GM18858 (cell line): ENCODE measurements around the gene NEUROG2.
A peak's percentile ranks its signal among the peaks of the same experiment; 100 is the strongest.
"Not testable (repeated sequence)": the region's sequence is repeated elsewhere in the genome, so short reads cannot be mapped to it uniquely, and the experiment has no call there.

Source experiments
- ATAC-seq: cut with Tn5 transposase; IDR thresholded peaks from one replicate; pipeline ENCODE4 v1.9.1; 2021; ENCODE audit not compliant: unreplicated experiment

NEUROG2 gene

DNA sequence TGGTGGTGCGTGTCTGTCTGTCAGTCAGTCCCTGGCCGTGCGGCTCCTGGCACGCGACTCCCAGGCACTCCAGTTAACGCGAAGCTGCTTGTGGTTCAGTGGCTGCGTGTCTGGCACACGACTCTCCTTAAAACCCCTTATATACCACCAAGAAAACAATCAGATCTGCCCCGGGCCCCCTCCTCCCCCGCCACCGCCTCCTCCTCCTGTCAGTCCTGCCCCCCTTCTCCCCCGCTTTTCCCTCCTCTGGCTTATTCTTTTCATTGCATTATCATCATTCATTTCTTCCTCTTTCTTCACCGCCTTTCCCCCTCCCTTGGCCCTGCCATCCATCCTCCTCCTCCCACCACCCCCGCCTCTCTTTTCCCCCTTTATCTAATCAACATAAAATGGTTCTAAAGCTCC is at the start of gene NEUROG2:
TSS of gene NEUROG2 (minus strand) at position 115 of the 405 bp plus-strand sequence. CDS start 705 bp downstream, outside the sequence.
- ATAC-seq, result no peak

DNA sequence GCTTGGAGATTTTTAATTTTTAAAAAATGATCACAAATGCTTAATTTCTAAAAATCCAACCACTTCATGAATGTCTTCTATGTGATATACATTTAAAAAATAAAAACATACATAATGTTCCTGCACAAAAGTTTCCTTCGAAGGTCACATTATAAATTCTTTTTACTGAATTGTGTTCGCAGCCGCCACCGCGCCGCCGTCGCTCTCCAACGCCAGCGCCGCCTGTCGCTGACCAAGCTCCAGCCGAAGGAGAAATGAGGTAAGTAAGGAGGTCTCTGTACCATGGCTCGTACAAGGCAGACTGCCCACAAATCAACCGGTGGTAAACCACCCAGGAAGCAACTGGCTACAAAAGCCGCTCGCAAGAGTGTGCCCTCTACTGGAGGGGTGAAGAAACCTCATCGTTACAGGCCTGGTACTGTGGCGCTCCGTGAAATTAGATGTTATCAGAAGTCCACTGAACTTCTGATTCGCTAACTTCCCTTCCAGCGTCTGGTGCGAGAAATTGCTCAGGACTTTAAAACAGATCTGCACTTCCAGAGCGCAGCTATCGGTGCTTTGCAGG is 48.8 kb upstream of the NEUROG2 start:
- ATAC-seq, result no peak

DNA sequence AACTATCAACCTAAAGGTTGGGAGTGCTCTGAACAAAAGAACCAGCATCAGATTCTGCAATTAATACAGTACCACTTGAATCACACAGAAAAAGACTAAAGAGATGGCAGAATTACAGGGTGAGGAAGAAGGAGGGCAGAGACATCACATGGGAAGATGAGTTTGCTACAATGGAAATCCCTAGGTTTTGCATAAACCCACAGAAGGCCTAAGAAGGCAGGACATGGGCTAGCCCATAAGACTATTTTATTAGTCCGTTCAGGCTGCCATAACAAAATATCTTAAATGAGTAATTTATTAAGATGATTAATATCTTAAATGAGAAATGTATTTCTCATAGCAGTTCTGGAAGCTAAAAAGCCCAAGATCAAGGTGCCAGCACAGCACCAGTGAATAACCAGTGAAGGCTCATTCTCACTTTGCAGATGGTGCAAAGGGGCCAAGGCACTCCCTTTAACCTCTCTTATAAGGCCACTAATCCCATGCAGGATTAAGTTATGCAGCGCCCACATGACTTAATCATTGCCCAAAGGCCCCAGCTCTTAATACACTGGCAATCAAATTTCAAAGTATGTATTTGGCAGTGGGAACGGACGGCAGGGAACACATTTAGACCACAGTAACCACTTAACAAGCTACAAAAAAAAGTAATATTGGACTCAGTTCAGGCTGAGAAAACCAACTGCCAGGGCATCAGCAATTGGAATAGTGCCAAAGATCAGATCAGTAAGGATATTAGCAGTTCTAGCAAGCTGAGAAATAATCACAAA is 47.6 kb upstream of the NEUROG2 start:
- no peak for ATAC-seq

DNA sequence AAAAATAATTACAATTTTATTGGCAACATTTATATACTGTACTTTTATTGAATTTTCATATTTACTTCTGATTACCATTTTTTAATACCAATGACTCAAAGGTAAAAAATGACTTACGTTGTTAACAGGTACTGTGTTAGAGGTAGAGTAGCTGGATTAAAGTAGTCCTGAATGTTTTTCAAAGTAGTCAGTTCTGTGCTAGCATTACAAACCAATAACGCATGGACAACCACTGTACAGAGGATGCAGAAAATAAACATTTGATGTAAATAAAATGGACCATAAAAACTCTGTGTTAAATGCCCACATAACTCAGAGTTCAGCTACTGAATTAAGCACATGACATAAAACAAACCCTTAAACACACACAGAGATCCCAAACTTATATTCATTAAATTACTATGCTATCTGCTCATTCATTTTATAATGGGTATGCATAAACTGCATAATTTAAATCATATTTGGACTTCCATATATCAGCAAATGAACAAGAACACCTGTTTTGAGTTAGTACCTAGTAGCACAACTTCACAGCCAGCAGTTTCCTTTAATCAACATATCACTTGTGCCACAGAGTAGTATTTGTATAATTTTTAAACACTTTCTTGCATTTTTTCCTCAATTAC is 46.4 kb upstream of the NEUROG2 start:
- ATAC-seq, result no peak

DNA sequence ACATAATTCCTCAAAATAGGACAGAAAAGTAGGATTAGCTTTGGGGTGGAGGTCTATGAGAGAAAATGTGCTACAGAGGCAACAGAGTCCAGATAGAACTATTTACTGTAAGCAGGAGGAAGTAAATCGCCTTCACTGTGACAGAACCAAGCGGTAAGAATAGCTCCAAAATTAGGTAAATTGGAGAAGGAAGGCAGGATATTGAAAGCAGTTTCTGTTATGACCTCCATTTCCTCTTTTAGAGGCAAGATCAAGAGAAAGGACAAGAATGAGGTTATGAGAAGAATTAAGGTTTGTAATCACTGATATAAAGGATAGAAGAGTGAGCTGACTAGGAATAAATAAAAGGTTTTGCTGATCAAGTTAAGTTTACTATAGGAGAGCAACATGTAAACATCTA is 44.1 kb upstream of the NEUROG2 start:
- peak; percentile 53 for ATAC-seq

DNA sequence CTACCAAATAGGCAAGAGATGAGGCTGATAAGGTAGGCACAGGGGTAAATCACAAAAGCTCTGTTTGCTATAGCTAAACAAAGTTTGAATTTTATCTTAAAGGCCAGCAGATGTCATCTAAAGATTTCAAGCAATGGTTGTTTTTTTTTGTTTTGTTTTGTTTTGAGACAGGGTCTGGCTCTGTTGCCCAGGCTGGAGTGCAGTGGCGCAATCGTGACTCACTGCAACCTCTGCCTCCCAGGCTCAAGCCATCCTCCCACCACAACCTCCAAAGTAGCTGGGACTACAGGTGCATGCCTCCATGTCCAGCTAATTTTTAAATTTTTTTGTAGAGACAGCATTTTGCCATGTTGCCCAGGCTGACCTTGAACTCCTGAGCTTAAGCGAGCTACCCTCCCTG is 43.1 kb upstream of the NEUROG2 start:
- no peak for ATAC-seq

DNA sequence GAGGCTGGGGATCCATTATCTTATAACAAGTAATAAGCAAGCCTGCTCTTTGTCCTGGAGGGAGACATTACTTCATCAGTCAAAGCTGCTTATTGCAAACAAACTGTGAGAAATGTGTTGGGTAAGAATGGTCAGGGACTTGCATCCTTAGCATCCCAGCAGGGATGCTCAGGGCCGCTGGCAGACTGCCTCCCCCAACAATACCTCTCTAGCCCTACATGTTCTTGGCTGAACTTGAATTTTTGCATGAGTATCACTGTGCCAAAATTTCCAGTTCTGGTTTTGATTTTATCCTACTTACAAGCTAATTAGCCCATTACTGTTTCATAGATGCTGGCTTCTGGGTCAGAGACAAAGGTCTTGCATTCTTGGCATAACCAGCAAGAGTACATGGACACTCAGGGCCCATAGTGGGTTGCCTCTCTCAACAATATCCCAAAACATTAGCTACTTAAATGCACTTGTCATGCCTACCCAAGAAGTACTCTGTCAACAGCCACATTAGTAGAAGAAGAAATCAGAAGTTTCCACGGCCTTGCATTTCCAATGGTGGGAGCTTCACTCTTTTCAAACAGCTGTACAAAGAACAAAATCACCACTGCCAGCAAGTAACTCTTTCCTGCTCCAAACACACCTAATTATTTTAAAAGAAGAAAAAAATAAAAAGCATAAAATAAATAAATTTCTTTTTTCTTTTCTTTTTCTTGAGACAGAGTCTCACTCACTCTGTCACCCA is 41.9 kb upstream of the NEUROG2 start:
- ATAC-seq, result no peak

DNA sequence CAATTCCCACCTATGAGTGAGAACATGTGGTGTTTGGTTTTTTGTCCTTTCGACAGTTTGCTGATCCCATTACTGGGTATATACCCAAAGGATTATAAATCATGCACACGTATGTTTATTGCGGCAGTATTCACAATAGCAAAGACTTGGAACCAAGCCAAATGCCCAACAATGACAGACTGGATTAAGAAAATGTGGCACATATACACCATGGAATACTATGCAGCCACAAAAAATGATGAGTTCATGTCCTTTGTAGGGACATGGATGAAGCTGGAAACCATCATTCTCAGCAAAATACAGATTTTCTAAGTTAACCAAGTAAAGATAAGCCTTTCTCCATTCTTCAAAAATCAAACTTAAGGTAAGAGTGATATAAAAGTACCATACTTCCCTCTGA is 38.3 kb upstream of the NEUROG2 start:
- not testable (repeated sequence) for ATAC-seq

DNA sequence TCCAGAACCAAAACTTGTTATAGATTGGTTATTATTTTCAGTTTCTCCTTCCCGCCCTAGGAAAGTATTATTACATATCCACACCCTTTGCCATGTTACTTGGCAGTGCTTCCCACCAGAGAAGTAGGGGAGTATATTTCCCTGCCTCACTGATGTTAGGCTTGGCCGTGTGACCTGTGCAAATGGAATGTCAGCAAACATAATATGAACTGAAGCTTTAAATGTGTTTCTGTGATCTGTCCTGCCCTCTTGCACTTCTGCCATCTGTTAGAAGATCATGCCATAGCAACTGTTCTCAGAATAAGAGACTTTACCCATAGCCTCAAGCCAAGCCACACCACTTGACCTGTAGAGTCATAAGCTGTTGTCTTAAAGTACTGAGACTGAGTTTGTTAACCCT is 36.7 kb upstream of the NEUROG2 start:
- ATAC-seq, result no peak

DNA sequence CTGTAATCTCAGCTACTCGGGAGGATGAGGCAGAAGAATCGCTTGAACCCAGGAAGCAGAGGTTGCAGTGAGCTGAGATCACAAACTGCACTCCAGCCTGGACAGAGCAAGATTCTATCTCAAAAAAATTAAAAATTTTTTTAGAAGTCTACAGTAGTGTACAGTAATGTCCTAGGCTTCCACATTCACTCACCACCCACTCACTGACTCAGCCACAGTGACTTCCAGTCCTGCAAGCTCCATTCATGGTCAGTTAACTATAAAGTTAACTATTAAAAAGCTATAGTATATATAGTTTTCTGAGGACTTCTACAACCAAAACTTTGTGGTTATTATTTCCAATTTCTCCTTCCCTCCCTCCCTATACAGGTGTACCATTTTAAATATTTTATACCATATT is 34.7 kb upstream of the NEUROG2 start:
- no peak for ATAC-seq

DNA sequence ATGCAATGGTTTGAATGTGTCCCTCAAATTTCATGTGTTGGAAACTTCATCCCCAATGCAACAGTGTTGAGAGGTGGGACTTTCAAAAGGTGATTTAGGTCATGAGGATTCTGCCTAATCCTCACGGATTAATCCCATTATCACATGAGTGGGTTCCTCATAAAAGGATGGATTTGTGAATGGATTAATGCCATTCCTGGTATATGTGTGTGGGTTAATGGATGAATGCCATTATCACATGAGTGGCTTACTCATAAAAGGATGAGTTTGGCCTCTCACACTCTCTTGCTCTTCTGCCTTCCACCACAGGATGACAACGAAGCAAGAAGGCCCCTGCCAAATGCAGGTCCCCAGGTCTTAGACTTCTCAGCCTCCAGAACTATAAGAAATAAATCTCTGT is 30.5 kb upstream of the NEUROG2 start:
- ATAC-seq, result no peak

DNA sequence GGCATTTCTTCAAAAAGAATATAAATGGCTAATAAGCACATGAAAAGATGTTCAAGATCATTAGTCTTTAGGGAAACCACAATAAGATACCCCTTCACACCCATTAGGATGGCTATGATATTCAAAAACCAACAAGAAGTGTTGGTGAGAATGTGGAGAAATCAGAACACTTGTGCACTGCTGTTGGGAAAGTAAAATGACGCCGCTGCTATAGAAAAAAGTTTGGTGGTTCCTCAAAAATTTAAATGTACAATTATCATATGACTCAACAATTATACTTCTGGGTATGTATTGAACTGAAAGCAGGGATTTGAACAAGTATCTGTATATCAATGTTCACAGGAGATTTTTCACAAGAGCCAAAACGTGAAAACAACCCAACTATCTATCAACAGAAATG is 29.4 kb upstream of the NEUROG2 start:
- no peak for ATAC-seq

DNA sequence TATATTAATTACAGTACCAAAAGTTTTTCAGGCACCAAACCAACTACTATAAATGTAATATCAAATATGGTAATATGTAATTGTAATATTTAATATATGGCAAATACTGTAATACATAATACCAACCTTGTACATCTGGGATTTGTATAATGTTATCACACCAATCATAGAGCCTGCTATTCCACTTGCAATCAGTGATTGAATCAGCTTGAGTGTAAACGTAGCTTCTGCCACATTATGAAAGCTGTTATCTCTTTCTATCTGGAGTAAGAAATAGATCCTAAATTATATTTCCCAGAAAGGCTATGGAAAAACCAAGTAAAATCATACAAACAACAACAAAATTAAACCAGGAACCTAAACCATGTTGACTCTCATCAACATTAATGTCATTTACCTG is 24.7 kb upstream of the NEUROG2 start:
- ATAC-seq, result no peak

DNA sequence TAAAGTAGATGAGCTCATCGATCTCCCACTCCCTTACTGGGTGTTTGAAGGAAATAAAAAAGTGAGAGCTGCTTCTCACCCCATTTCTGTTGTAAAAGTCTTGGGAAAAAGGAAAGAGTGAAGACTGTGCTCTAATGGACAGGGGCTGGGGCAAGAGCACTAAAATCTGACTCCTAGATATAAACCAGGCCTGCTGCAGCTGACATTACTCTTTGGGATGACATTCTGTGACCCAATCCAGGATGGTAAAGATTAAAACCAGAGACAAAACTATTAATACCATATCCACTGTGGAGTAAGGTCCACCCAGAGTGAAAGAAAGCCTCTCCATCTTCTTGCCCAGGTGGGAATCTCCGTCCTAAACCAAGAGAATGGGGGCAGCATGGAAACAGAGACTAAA is 20.1 kb upstream of the NEUROG2 start:
- no peak for ATAC-seq

DNA sequence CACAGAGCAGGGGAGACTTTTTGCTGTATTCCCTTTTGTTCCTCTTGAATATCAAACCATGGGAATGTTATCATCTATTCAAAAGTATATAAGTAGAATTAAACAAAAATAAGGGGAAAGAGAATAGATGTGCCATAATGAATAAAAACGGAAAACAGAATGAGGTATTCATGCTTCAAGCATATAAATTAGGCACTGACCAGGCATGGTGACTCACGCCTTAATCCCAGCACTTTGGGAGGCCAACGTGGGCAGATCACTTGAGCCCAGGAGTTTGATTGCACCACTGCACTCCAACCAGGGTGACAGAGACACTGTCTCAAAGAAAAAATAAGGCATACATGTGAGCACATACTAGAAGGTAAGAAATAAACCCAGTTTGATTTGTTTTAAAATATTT is 16.3 kb upstream of the NEUROG2 start:
- no peak for ATAC-seq

DNA sequence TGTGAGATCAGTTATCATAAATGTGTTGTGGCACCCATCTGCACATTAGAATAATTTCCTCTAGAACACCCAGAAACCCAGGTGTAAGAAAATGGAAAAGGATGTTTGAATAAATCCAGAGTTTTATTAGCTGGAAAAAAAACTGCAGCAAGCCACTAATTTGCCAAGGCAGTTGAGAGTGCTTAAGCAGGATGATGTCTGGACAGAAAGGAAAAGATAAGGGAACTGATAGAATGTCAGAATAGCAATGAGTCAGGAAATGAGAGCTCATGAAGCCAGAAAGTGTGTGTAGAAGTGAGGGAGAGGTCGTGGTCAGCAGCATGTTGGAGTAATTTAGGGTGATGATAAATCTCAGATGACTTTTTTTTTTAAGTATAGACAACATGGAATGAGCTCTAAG is 15.2 kb upstream of the NEUROG2 start:
- no peak for ATAC-seq

DNA sequence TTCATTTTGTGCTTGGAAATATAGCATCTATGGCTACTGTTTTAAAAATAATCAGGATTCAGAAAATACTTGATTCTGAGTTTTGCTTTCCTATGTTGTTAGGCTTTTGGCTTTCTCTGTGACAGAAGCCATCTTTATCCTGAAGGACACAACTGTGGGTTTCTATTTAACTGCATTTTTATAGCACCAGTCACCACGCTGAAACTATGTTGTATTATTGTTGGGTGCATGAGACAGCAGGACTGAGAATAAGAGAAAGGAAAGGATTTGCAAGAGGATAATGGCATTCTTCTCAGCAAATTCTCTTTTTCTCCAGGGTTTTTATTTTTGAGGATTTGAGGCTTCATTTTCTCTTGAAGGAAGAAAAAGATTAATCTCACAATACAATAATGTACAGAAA is 10.1 kb upstream of the NEUROG2 start:
- ATAC-seq, result no peak

DNA sequence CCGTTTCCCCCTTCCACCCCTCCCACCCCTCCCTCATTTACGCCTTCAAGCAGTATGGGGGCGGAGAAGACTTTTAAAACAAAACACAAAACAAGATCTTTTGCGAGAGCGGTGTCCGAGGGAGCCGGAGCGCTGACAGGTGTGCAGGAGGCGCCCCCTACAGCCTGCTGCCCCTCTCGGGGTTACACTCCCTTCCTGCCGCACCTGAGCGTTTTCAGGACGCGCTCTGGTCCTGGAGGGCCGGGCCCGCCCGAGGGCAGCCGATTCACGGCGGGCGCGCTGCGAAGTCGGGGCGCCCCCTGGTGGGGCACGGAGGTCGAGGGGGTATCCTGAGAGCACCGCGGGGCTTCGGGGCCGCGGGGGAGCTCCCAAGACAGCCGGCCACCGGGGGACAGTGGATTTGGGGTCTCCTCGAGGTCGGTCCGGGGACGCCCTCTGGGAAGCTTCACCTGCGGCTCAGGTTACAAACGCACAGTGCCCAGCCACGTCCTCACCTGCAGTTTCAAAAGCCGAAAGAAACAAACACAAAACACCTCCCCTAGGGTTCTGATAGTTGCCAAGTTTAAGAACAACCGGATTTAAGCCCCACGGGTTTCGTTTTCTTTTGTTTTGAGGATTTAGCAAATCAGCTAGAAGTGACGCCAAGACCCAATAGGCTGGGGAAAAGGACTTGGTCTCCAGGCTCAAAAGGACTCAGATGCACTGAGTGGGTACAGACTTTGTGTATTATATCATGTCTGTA is 8.0 kb upstream of the NEUROG2 start:
- ATAC-seq, result peak; percentile 84

DNA sequence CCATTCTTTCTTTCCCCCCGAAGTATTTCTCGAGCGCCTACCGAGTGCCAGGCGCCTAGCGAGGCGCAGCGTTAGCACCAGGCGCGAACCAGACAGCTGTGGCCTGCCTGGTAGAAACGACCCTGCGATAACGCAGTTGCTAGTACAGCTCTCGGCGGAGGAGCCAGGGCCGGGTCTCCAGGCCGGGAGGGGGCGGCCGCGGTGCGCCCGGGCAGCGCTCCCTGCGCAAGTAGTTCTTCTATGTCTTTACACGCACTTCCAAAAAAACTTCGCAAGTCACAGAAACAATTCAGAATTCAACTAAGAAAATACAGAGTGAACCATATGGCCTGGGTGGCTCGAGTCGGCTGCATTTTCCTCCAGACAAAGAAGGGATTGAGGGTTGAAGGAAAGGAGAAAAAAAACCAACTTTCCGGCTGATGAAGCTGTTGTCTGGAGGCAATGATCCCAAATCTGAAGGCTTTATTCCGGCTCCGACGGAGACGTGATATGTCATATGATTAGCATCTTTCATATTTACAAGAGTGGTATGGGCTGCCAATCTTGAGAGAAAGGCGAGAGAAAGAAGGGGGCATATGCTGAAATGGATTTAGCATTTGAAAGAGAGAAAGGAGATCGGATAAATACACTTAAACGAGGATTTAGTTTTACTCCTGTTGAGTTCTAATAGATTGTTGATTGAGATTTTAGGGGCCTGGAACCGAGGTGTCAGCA is 7.2 kb upstream of the NEUROG2 start:
- peak; percentile 35 for ATAC-seq

DNA sequence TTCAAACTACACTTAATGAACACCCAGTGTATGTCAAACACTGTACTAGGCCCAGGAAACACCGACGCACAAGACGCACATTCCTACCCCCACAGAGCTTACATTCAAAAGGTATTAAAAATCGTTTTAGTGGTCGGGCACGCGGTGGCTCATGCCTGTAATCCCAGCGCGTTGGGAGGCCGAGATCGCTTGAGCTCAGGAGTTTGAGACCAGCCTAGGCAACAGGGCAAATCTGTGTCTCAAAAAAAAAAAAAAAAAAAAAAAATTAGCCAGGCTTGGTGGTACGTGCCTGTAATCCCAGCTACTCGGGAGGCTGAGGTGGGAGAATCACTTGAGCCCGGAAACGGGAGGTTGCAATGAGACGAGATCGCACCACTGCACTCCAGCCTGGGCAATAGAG is 6.5 kb upstream of the NEUROG2 start:
- not testable (repeated sequence) for ATAC-seq
